Measurements from ENCODE around the gene CIRBP. TPM values are rescaled to one million over a fixed set of nuclear protein-coding genes. Genes with fewer than 3 reads are reported as not detected.
A peak's percentile ranks its signal among the peaks of the same experiment; 100 is the strongest.

The CIRBP gene
- total and polyA plus RNA-seq, 2 of the 13 experiments (the other 11 are each of a cell fraction or from before 2014, with no cell fraction given): 133 to 140 TPM

- TF ChIP-seq RBFOX2 (IDR thresholded peaks at IDR 0.05; ENCODE audit: low read depth, low read length): peak; percentile 77
- no peak; the same call in 1 of the 2 replicates for TF ChIP-seq IRF2 (CRISPR knock-in tag; IDR thresholded peaks at IDR 0.05)
- no peak for TF ChIP-seq ZNF713 (CRISPR knock-in tag; IDR thresholded peaks at IDR 0.05)
- no peak for TF ChIP-seq ISL2 (CRISPR knock-in tag; IDR thresholded peaks at IDR 0.05)
- TF ChIP-seq, protein P1, sequence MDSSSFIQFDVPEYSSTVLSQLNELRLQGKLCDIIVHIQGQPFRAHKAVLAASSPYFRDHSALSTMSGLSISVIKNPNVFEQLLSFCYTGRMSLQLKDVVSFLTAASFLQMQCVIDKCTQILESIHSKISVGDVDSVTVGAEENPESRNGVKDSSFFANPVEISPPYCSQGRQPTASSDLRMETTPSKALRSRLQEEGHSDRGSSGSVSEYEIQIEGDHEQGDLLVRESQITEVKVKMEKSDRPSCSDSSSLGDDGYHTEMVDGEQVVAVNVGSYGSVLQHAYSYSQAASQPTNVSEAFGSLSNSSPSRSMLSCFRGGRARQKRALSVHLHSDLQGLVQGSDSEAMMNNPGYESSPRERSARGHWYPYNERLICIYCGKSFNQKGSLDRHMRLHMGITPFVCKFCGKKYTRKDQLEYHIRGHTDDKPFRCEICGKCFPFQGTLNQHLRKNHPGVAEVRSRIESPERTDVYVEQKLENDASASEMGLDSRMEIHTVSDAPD (CRISPR knock-in tag; IDR thresholded peaks at IDR 0.05): no peak
- TF ChIP-seq KLF6 (CRISPR knock-in tag; IDR thresholded peaks at IDR 0.05): no peak
- TF ChIP-seq ZNF850 (CRISPR knock-in tag; conservative IDR thresholded peaks at IDR 0.05): no peak
- no peak for TF ChIP-seq NRL (CRISPR knock-in tag; IDR thresholded peaks at IDR 0.05; ENCODE audit: borderline replicate concordance)
- TF ChIP-seq PAWR (CRISPR knock-in tag; IDR thresholded peaks at IDR 0.05; ENCODE audit: borderline replicate concordance): peak; percentile 77; the same call in 1 of the 2 replicates
- TF ChIP-seq SP1 (IDR thresholded peaks at IDR 0.05): no peak
- TF ChIP-seq SP1 (CRISPR knock-in tag; IDR thresholded peaks at IDR 0.05): no peak
- no peak for TF ChIP-seq HNF4A (CRISPR knock-in tag; IDR thresholded peaks at IDR 0.05)
- no peak for TF ChIP-seq NFIB (CRISPR knock-in tag; IDR thresholded peaks at IDR 0.05; ENCODE audit: borderline replicate concordance)
- TF ChIP-seq NR2C2 (CRISPR knock-in tag; IDR thresholded peaks at IDR 0.05; ENCODE audit: borderline replicate concordance): no peak
- TF ChIP-seq KLF11 (CRISPR knock-in tag; IDR thresholded peaks at IDR 0.05): no peak
- TF ChIP-seq TOE1 (CRISPR knock-in tag; IDR thresholded peaks at IDR 0.05): no peak
- no peak for TF ChIP-seq TRIM22 (IDR thresholded peaks at IDR 0.05)
- TF ChIP-seq THAP11 (CRISPR knock-in tag; IDR thresholded peaks at IDR 0.05): no peak; the same call in 1 of the 2 replicates
- TF ChIP-seq MBD4 (IDR thresholded peaks at IDR 0.05; ENCODE audit: borderline replicate concordance, low read length): no peak
- 0 out of 2 replicates have a peak, but pooled peaks have one; percentile 35 for TF ChIP-seq ZNF446 (CRISPR knock-in tag; IDR thresholded peaks at IDR 0.05)
- no peak for TF ChIP-seq DR1 (CRISPR knock-in tag; IDR thresholded peaks at IDR 0.05)
- peak; percentile 2; the same call in 1 of the 2 replicates for TF ChIP-seq ZKSCAN8 (CRISPR knock-in tag; IDR thresholded peaks at IDR 0.05; ENCODE audit: borderline replicate concordance)
- peak; percentile 7; the same call in 1 of the 2 replicates for TF ChIP-seq POGZ (CRISPR knock-in tag; IDR thresholded peaks at IDR 0.05)
- TF ChIP-seq SMYD3 (CRISPR knock-in tag; IDR thresholded peaks at IDR 0.05): no peak
- TF ChIP-seq JARID2 (CRISPR knock-in tag; IDR thresholded peaks at IDR 0.05; ENCODE audit: insufficient replicate concordance): peak; percentile 32
- no peak for TF ChIP-seq ZNF558 (CRISPR knock-in tag; IDR thresholded peaks at IDR 0.05; ENCODE audit: borderline replicate concordance)
- TF ChIP-seq ZFP82 (CRISPR knock-in tag; IDR thresholded peaks at IDR 0.05; ENCODE audit: borderline replicate concordance): no peak
- TF ChIP-seq ZNF660 (CRISPR knock-in tag; IDR thresholded peaks at IDR 0.05; ENCODE audit: borderline replicate concordance, low read depth): no peak
- no peak for TF ChIP-seq JDP2 (CRISPR knock-in tag; IDR thresholded peaks at IDR 0.05; ENCODE audit: borderline replicate concordance)
- TF ChIP-seq ZFAT (CRISPR knock-in tag; conservative IDR thresholded peaks at IDR 0.05): 0 out of 2 replicates have a peak, but pooled peaks have one; percentile 29
- TF ChIP-seq ZNF619 (CRISPR knock-in tag; IDR thresholded peaks at IDR 0.05): no peak
These were observed 25.1 kb upstream of the CIRBP start (continued) for GRCh38 chr19:1243768-1244692.

Measured in HepG2 (cell line).